Measurements from ENCODE around the gene SLC30A4. TPM values are rescaled to one million over a fixed set of nuclear protein-coding genes. Genes with fewer than 3 reads are reported as not detected.

SLC30A4 gene
- total and polyA plus RNA-seq, 2 of the 4 experiments (the other 2 are of a cell fraction): 2.1 to 5.6 TPM

DNA sequence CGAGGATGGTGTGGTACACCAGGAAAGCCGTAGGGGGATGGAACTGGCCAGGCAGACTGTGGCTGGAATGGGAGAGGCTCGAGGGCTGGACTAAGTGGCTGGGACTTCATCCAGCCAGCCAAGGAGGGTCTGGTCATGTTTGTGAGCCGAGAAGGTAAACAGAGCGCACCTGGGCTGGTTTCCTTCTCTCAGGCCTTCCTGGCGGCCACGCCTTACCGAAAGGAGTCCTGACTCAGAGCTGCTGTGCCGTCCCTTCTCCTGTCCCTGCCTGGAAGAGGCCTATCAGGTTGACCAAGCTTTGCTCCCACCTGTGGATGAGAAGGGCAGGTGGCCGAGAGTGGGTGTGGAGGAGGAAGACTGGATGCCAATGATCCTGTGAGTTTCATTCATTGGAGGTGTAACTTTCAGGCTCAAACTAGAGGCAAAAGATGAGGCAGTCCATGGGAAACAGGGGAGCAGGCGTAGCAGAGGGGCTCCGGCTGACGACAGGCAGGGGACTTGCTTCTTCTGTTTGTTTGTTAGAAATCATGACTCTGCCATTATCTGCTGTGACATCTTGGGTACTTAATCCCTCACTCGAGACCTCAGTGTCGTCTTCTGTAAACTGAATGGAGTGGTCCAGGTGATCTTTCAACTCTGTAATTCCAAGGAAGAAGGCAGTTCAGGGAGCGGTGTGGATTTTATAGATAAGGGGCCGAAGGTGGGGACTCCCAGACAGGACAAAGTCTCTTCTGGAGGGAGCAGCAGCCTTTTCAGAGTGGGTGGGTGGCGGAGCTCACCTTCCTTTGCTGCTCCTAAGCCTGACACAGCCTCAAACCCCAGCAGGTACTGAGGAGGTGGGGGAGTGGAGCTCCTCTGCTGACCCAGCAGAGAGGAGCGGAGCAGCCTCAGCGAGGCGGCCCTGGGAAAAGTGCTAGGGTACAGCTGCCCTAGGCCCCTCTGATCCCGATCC is 72.4 kb downstream of the SLC30A4 start (continued):
- TF ChIP-seq MXI1 (IDR thresholded peaks at IDR 0.05; ENCODE audit: borderline replicate concordance, low read depth, low read length) (no peak), FOS (IDR thresholded peaks at IDR 0.05; ENCODE audit: low read depth, low read length) (no peak)

DNA sequence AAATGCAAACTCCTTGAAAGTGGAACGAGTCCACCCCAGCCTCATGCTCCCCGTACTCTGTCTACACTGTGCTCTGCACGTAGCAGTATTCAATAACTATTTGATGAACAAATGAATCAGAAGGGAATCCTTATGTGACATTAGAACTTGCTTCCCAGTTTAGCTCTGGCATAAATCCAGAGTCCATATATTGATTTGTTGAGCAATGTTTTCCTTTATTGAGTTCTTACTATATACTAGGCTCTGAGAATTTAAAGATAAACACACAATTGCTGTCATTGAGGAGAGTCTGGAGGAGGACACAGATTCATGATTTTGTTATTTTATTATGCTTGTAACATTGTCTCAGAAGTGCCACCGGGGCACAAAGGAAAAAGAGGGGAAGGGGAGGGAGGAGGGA is 73.2 kb downstream of the SLC30A4 start:
- no peak overlapping the region for H2BK15ac ChIP-seq (ENCODE audit: low read depth, low read length)
- H2BK120ac ChIP-seq (ENCODE audit: low read depth, low read length): no peak overlapping the region
- H4K8ac ChIP-seq (ENCODE audit: low read depth in 2 of 2, low read length in 2 of 2): no peak overlapping the region
- H3K4me2 ChIP-seq (ENCODE audit: low read depth, low read length): no peak overlapping the region
- H2AK5ac ChIP-seq (ENCODE audit: low read depth, low read length): no peak overlapping the region
- no peak overlapping the region for H2AK9ac ChIP-seq (replicated peaks; ENCODE audit: low read depth, low read length, poor library complexity)
- no peak overlapping the region; the same call in 1 of the 2 replicates for H4K5ac ChIP-seq (ENCODE audit: low read depth, low read length)
- ChIA-PET POLR2A (ENCODE audit: unreplicated experiment) (no interaction called here), CTCF (no interaction called here)
- in situ Hi-C loops (cut with MboI; ENCODE audit: low sequenced_read_pairs): no loop called here
- intact Hi-C loops (cut with micrococcal nuclease): no loop called here
- no peaks in the 10 kb centered on the region for H4K20me1 ChIP-seq (ENCODE audit: insufficient read depth, low read length)
- H3K79me1 ChIP-seq (ENCODE audit: low read depth in 1 of 2, low read length in 2 of 2): no peaks in the 10 kb centered on the region
- H3K4ac ChIP-seq (ENCODE audit: low read depth, low read length): no peak overlapping the region
- H3K56ac ChIP-seq (ENCODE audit: extremely low read depth, insufficient read depth, low read length): no peak overlapping the region
- no peak overlapping the region for H3K4me3 ChIP-seq (ENCODE audit: insufficient read depth, low read depth, low read length)
- TF ChIP-seq MAZ (IDR thresholded peaks at IDR 0.05; ENCODE audit: borderline replicate concordance, low read depth, low read length) (no peak), CEBPB (IDR thresholded peaks at IDR 0.05; ENCODE audit: low read depth, low read length) (no peak), SMC3 (IDR thresholded peaks at IDR 0.05; ENCODE audit: low read depth, low read length) (no peak), FOS (IDR thresholded peaks at IDR 0.05; ENCODE audit: low read depth, low read length) (no peak), RAD21 (IDR thresholded peaks at IDR 0.05; ENCODE audit: low read length) (no peak), CHD1 (IDR thresholded peaks at IDR 0.05; ENCODE audit: low read depth, low read length) (no peak), MAFK (IDR thresholded peaks at IDR 0.05; ENCODE audit: low read depth, low read length) (no peak), RCOR1 (IDR thresholded peaks at IDR 0.05; ENCODE audit: insufficient replicate concordance, low read length) (no peak), RFX5 (IDR thresholded peaks at IDR 0.05; ENCODE audit: low read depth, low read length) (no peak), BHLHE40 (IDR thresholded peaks at IDR 0.05; ENCODE audit: low read depth, low read length) (no peak), MXI1 (IDR thresholded peaks at IDR 0.05; ENCODE audit: borderline replicate concordance, low read depth, low read length) (no peak)
- TF ChIP-seq, protein P1, sequence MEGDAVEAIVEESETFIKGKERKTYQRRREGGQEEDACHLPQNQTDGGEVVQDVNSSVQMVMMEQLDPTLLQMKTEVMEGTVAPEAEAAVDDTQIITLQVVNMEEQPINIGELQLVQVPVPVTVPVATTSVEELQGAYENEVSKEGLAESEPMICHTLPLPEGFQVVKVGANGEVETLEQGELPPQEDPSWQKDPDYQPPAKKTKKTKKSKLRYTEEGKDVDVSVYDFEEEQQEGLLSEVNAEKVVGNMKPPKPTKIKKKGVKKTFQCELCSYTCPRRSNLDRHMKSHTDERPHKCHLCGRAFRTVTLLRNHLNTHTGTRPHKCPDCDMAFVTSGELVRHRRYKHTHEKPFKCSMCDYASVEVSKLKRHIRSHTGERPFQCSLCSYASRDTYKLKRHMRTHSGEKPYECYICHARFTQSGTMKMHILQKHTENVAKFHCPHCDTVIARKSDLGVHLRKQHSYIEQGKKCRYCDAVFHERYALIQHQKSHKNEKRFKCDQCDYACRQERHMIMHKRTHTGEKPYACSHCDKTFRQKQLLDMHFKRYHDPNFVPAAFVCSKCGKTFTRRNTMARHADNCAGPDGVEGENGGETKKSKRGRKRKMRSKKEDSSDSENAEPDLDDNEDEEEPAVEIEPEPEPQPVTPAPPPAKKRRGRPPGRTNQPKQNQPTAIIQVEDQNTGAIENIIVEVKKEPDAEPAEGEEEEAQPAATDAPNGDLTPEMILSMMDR (conservative IDR thresholded peaks at IDR 0.05; ENCODE audit: low read depth, low read length): no peak
- H4K91ac ChIP-seq (ENCODE audit: insufficient read depth, low read depth, low read length): no peak overlapping the region
- H3K27me3 ChIP-seq (ENCODE audit: control insufficient read depth, insufficient read depth, low read length): no peaks in the 10 kb centered on the region
- no peak overlapping the region for H3K9ac ChIP-seq (ENCODE audit: low read depth, low read length)
- H2AFZ ChIP-seq (replicated peaks; ENCODE audit: low read length, poor library complexity): no peak overlapping the region
- WGBS, 2 experiments (ENCODE audit: extremely low coverage in 2 of 2, insufficient read length in 1 of 2): 71% methylated on average over 1 of the region's 4 CpGs; no CpG with 5 or more reads in 1 of the 2 experiments
- H2BK5ac ChIP-seq (ENCODE audit: low read depth, low read length, poor library complexity, severe bottlenecking): no peak overlapping the region
- H3K4me1 ChIP-seq (ENCODE audit: control insufficient read depth, insufficient read depth, low read length): peaks cover 10% of the 10 kb centered on the region
- no peak overlapping the region for H3K27ac ChIP-seq (ENCODE audit: insufficient read depth, low read length)
- H3K9me3 ChIP-seq (ENCODE audit: control insufficient read depth, insufficient read depth, low read length): no peaks in the 10 kb centered on the region
- no peak overlapping the region for H3K14ac ChIP-seq (replicated peaks; ENCODE audit: low read depth, low read length)
- dilution Hi-C loops (cut with HindIII; ENCODE audit: low sequenced_read_pairs, unreplicated experiment): no loop called here
- peaks cover 12% of the 10 kb centered on the region for H3K9me1 ChIP-seq (ENCODE audit: insufficient read depth, low read length)
- no peak overlapping the region for H2BK20ac ChIP-seq (ENCODE audit: low read depth, low read length)
- no peak overlapping the region for H3K18ac ChIP-seq (ENCODE audit: low read depth, low read length)
- H3K36me3 ChIP-seq (ENCODE audit: control insufficient read depth, insufficient read depth, low read length): no peaks in the 10 kb centered on the region
- BruUV-seq (replicated peaks): no TSS peak
- no peak for DNase-seq
- no peak for ATAC-seq (ENCODE audit: low read depth)
- no peak overlapping the region for H3K23ac ChIP-seq (ENCODE audit: low read depth, low read length)
